ENCODE data around the gene PRRC1. TPM values are rescaled to one million over a fixed set of nuclear protein-coding genes. Genes with fewer than 3 reads are reported as not detected.

PRRC1 gene
- total RNA-seq, 4 donors from 2014 or later = 9.7 to 17.8 (median 10.3) TPM

- Histone ChIP-seq H3K27ac (no peak overlapping the region), H3K4me3 (no peak overlapping the region), H3K36me3 (no peaks in the 10 kb centered on the region), H3K9me3 (no peaks in the 10 kb centered on the region), H3K27me3 (no peaks in the 10 kb centered on the region), H3K4me1 (peaks cover 1 to 2% of the 10 kb centered on the region in 2 donors)
- in situ Hi-C loops (cut with MboI; ENCODE audit: low sequenced_read_pairs in 4 of 4) = no loop called here
- TF ChIP-seq, protein P1, sequence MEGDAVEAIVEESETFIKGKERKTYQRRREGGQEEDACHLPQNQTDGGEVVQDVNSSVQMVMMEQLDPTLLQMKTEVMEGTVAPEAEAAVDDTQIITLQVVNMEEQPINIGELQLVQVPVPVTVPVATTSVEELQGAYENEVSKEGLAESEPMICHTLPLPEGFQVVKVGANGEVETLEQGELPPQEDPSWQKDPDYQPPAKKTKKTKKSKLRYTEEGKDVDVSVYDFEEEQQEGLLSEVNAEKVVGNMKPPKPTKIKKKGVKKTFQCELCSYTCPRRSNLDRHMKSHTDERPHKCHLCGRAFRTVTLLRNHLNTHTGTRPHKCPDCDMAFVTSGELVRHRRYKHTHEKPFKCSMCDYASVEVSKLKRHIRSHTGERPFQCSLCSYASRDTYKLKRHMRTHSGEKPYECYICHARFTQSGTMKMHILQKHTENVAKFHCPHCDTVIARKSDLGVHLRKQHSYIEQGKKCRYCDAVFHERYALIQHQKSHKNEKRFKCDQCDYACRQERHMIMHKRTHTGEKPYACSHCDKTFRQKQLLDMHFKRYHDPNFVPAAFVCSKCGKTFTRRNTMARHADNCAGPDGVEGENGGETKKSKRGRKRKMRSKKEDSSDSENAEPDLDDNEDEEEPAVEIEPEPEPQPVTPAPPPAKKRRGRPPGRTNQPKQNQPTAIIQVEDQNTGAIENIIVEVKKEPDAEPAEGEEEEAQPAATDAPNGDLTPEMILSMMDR (IDR thresholded peaks at IDR 0.05 in 4 of 5, conservative IDR thresholded peaks at IDR 0.05 in 1 of 5) = no peak
- TF ChIP-seq POLR2A (IDR thresholded peaks at IDR 0.05) = no peak
- intact Hi-C loops (cut with DNase I; ENCODE audit: low total_unique reads) = no loop called here
- DNase-seq (no peak), ATAC-seq (no peak)
Observed at GRCh38 chr5:127588368-127588767, 70.9 kb downstream of the PRRC1 start.

DNA sequence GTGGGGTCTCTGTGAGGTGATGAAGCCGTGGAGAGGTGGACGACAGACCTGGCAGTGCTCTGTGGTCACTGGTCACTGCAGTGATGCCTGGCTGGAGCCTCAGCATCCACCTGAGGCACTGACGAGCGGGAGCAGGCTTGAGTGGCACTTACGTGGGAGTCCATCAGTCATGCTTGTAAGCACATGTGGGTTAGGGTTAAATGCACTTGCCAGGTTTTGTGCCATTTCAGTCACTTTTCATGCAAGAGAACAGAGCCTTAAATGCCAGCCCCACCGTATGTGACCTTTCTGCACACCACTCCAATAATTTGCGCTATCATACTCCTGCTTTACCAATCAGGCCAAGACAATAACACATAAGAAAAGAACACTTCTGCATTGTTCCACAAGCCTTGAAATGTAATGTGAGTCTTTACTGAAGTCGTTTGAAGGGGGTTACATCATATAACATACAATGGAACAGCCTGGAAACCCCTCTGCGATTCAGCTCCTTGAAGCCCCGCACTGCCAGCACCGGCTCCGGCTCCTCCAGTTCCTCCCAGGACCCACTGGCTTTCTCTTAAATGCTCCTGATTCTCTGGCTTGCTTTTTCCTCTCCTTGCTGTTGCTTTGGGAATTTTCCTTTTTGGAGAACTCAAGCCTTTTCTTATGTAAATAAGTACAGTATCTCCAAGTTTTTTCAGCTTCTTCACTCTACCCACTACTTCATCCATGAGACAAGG lies 72.0 kb downstream of the PRRC1 start:
- no peaks in the 10 kb centered on the region for H3K27me3 ChIP-seq
- in situ Hi-C loops (cut with MboI; ENCODE audit: low sequenced_read_pairs in 4 of 4) = no loop called here
- H3K4me3 ChIP-seq = no peak overlapping the region
- ATAC-seq (no peak), DNase-seq (no peak)
- no peaks in the 10 kb centered on the region for H3K36me3 ChIP-seq
- no peak overlapping the region for H3K27ac ChIP-seq
- intact Hi-C loops (cut with DNase I; ENCODE audit: low total_unique reads) = no loop called here
- no peaks in the 10 kb centered on the region for H3K4me1 ChIP-seq
- TF ChIP-seq, protein P1 (IDR thresholded peaks at IDR 0.05 in 4 of 5, conservative IDR thresholded peaks at IDR 0.05 in 1 of 5) = no peak
- no peak for TF ChIP-seq POLR2A (IDR thresholded peaks at IDR 0.05)
- no peaks in the 10 kb centered on the region for H3K9me3 ChIP-seq

DNA sequence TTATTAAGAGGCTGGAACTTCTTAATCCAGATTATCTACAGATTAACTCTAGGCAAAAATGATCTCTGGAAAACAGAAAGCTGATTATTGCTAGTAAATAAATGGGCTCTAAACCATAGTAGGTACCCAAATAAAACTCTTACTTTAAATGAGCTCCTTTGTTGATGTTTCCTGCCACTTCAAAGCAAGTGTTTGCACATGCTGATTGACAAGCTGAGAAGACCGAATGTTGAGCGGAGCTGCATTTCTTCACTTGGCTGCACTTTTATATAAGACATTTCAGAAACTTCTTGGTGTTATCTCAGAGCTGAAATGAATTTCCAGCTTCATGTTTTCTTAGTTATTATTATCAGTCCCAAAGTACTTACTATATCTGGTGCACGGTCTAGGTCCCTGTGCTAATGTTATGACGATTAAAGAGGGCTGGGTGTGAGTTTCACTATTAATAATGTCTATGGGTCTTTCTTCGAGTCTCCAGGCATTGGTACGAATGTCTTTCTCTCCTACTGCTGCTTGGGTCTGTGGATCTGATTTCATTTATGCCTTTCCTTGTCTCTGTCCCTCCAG lies 72.8 kb downstream of the PRRC1 start:
- Histone ChIP-seq H3K9me3 (no peaks in the 10 kb centered on the region), H3K4me3 (no peak overlapping the region), H3K36me3 (no peaks in the 10 kb centered on the region), H3K27me3 (no peaks in the 10 kb centered on the region), H3K27ac (no peak overlapping the region), H3K4me1 (no peaks in the 10 kb centered on the region)
- in situ Hi-C loops (cut with MboI; ENCODE audit: low sequenced_read_pairs in 4 of 4) (no loop called here), intact Hi-C loops (cut with DNase I; ENCODE audit: low total_unique reads) (no loop called here)
- no peak for DNase-seq
- ATAC-seq = no peak
- no peak for TF ChIP-seq POLR2A (IDR thresholded peaks at IDR 0.05)
- TF ChIP-seq, protein P1 (IDR thresholded peaks at IDR 0.05 in 4 of 5, conservative IDR thresholded peaks at IDR 0.05 in 1 of 5) = no peak

DNA sequence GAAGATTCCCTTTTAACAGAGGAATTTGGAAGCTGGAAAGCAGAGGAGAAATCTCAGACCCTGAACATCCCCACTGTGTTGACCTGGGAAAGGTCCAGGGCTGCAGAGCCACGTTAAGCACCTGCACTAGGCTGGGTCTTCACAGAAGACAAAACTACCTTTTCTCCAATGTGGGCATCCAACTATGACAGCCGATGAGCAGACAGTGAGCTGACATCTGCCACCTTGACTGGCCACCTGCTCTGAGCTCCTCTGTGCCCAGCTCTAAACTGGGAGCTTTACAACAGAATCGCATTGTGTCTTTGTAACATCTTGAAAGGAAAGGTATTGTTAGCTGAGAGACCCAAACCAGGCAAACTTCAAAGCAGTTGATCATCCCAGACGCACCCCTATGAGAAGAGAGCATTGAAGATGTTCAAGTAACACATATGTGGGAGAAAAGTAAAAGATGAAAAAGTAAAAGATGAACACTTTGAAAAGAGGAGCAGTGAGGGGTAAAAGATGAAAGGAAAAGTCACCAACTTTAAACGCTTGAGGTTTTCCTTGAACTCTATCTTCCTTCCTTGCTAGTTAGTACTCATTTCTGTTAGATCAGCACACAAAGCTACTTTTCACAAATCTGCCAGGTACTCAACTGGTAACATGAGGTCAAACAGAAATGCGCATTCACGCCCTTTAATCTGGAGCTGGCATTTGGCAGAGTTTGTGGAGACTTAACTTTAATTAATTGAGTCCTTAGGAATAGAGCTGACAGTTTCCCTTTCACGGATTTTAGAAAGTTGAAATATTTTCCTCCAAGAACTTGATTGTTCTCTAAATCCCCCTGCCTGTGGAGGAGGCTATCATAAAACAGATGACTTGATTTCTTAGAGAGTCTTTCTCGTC lies 78.3 kb downstream of the PRRC1 start:
- no peak overlapping the region for H3K27ac ChIP-seq
- H3K4me3 ChIP-seq = no peak overlapping the region
- ATAC-seq (no peak), DNase-seq (no peak)
- TF ChIP-seq, protein P1 (IDR thresholded peaks at IDR 0.05 in 4 of 5, conservative IDR thresholded peaks at IDR 0.05 in 1 of 5) = no peak
- TF ChIP-seq POLR2A (IDR thresholded peaks at IDR 0.05) = no peak
- intact Hi-C loops (cut with DNase I; ENCODE audit: low total_unique reads) = no loop called here
- in situ Hi-C loops (cut with MboI; ENCODE audit: low sequenced_read_pairs in 4 of 4) = no loop called here
- H3K9me3 ChIP-seq = no peaks in the 10 kb centered on the region
- H3K27me3 ChIP-seq = no peaks in the 10 kb centered on the region
- no peaks in the 10 kb centered on the region for H3K4me1 ChIP-seq
- H3K36me3 ChIP-seq = no peaks in the 10 kb centered on the region
